Measurements from ENCODE around the gene ZGPAT. TPM values are rescaled to one million over a fixed set of nuclear protein-coding genes. Genes with fewer than 3 reads are reported as not detected.

ZGPAT gene
- total and polyA plus RNA-seq, 10 of the 15 experiments (the other 5 are each of a cell fraction or from before 2014, with no cell fraction given), result 0.58 to 52.9 (median 18.0) TPM

DNA sequence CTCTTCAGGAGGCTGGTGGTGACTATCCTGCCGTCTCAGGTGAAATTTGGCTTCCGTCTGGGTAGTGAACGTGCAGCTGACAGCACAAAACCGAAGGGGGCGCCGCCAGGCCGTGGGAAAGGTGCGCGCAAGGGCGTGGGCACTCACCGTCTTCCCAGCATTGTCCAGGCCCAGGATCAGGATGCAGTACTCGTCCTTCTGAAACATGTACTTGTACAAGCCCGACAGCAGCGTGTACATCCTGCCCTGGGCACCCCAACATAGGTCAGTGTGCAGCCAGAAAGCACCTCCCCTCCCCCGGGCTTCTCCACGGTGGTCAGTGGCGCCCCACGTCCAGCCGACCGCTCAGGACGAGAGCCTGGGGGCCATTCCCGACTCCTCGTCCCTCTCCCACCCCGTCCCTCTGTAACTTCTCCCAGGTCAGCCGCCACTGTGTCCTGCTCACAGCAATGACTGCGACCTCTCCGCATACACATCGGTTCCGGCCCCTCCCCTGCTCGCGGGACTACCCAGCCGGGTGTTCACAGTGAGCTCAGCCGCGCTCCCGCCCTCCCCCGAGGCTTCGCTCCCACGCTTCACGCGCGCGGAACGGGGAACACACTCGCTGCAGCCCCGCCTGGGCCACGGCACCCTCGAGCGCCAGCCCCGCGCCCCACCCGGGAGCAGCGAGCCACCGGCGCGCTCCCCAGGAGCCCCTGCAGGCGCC, 834 bp upstream of the ZGPAT start (continued):
- TF ChIP-seq MTA2 (IDR thresholded peaks at IDR 0.05; ENCODE audit: low read depth) (0 out of 2 replicates have a peak, but pooled peaks have one; percentile 21), PAX8 (IDR thresholded peaks at IDR 0.05) (no peak), ZSCAN29 (IDR thresholded peaks at IDR 0.05) (no peak), FOXM1 (IDR thresholded peaks at IDR 0.05; ENCODE audit: low read depth, low read length) (no peak), USF2 (IDR thresholded peaks at IDR 0.05; ENCODE audit: borderline replicate concordance, low read depth, low read length) (no peak), MTA3 (IDR thresholded peaks at IDR 0.05; ENCODE audit: borderline replicate concordance, low read length) (no peak), POU2F2 (IDR thresholded peaks at IDR 0.05; ENCODE audit: borderline replicate concordance, low read depth, low read length) (no peak), CHD1 (IDR thresholded peaks at IDR 0.05; ENCODE audit: low read depth, low read length) (no peak), ZBED1 (IDR thresholded peaks at IDR 0.05; ENCODE audit: borderline replicate concordance) (no peak), ETV6 (conservative IDR thresholded peaks at IDR 0.05 in 1 of 2, IDR thresholded peaks at IDR 0.05 in 1 of 2; ENCODE audit: borderline replicate concordance in 1 of 2, low read depth in 1 of 2) (no peak), KAT2A (conservative IDR thresholded peaks at IDR 0.05; ENCODE audit: control insufficient read depth, low read depth, low read length) (no peak), SUPT20H (IDR thresholded peaks at IDR 0.05; ENCODE audit: borderline replicate concordance, control insufficient read depth, low read depth, low read length) (no peak), CEBPB (IDR thresholded peaks at IDR 0.05; ENCODE audit: borderline replicate concordance in 1 of 2, low read depth in 2 of 2, low read length in 2 of 2) (no peak), BCL11A (IDR thresholded peaks at IDR 0.05; ENCODE audit: low read depth, low read length) (no peak), IKZF2 (IDR thresholded peaks at IDR 0.05) (peak; percentile 36 to 48; a peak in 2 of 4 replicates), RAD21 (IDR thresholded peaks at IDR 0.05; ENCODE audit: insufficient read depth, low read depth, low read length) (peak; percentile 94), ZZZ3 (IDR thresholded peaks at IDR 0.05; ENCODE audit: control insufficient read depth, insufficient read length, low read depth) (no peak), NFYA (IDR thresholded peaks at IDR 0.05; ENCODE audit: borderline replicate concordance, low read depth, low read length) (no peak), STAT1 (conservative IDR thresholded peaks at IDR 0.05) (no peak), CBX5 (IDR thresholded peaks at IDR 0.05; ENCODE audit: low read depth) (no peak; the same call in 1 of the 2 replicates), ATF3 (IDR thresholded peaks at IDR 0.05; ENCODE audit: borderline replicate concordance, extremely low read depth, low read depth, low read length) (no peak), SMAD1 (IDR thresholded peaks at IDR 0.05; ENCODE audit: low read depth, partially characterized antibody) (no peak), RUNX3 (IDR thresholded peaks at IDR 0.05; ENCODE audit: low read length) (peak; percentile 44; the same call in 1 of the 2 replicates), SMAD5 (IDR thresholded peaks at IDR 0.05; ENCODE audit: low read depth) (no peak), CBX3 (IDR thresholded peaks at IDR 0.05; ENCODE audit: borderline replicate concordance, low read depth) (no peak), SREBF2 (IDR thresholded peaks at IDR 0.05; ENCODE audit: low read length) (no peak), CREM (IDR thresholded peaks at IDR 0.05; ENCODE audit: low read depth) (no peak; the same call in 1 of the 2 replicates)
- TF ChIP-seq, protein P1, sequence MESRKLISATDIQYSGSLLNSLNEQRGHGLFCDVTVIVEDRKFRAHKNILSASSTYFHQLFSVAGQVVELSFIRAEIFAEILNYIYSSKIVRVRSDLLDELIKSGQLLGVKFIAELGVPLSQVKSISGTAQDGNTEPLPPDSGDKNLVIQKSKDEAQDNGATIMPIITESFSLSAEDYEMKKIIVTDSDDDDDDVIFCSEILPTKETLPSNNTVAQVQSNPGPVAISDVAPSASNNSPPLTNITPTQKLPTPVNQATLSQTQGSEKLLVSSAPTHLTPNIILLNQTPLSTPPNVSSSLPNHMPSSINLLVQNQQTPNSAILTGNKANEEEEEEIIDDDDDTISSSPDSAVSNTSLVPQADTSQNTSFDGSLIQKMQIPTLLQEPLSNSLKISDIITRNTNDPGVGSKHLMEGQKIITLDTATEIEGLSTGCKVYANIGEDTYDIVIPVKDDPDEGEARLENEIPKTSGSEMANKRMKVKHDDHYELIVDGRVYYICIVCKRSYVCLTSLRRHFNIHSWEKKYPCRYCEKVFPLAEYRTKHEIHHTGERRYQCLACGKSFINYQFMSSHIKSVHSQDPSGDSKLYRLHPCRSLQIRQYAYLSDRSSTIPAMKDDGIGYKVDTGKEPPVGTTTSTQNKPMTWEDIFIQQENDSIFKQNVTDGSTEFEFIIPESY (IDR thresholded peaks at IDR 0.05), result no peak
- TF ChIP-seq, protein P2, sequence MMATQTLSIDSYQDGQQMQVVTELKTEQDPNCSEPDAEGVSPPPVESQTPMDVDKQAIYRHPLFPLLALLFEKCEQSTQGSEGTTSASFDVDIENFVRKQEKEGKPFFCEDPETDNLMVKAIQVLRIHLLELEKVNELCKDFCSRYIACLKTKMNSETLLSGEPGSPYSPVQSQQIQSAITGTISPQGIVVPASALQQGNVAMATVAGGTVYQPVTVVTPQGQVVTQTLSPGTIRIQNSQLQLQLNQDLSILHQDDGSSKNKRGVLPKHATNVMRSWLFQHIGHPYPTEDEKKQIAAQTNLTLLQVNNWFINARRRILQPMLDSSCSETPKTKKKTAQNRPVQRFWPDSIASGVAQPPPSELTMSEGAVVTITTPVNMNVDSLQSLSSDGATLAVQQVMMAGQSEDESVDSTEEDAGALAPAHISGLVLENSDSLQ (IDR thresholded peaks at IDR 0.05), result no peak

Data from GM12878 (cell line).